HG03175 (cell line): ENCODE results near the gene SSX2B.
"Not testable (repeated sequence)": the region's sequence is repeated elsewhere in the genome, so short reads cannot be mapped to it uniquely, and the experiment has no call there.

Experiments
- ATAC-seq: cut with Tn5 transposase; IDR thresholded peaks from one replicate; pipeline ENCODE4 v1.9.1; 2021; ENCODE audit warnings: mild to moderate bottlenecking, moderate library complexity; ENCODE audit not compliant: unreplicated experiment

SSX2B gene

GRCh38 chrX:52750952-52751351, at the start of gene SSX2B:
TSS of gene SSX2B (plus strand) at chrX:52751252. CDS start at chrX:52752681, 1,429 bp downstream.
- not testable (repeated sequence) for ATAC-seq

GRCh38 chrX:52707078-52707477, 44.0 kb upstream of the SSX2B start, which contains the start of gene SSX2:
TSS of gene SSX2 (minus strand) at chrX:52707178. CDS start at chrX:52705749, 1,429 bp downstream.
- not testable (repeated sequence) for ATAC-seq

DNA sequence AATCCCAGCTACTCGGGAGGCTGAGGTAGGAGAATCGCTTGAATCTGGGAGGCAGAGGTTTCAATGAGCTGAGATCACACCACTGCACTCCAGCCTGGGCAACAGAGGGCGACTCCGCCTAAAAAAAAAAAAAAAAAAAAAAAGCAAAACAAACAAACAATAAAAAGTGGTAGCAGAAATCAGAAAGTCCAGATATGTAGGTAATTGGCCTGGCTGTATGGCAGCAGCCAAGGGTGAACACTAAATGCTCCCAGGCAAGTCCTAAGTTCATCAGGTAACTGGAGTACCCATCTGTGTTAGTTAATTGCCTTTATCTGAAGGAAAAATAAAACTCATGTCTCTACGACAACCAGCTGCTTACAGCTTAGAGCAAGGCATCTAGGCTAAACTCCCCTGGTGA, 14.9 kb downstream of the SSX2B start:
- ATAC-seq = not testable (repeated sequence)

GRCh38 chrX:52773504-52773903, 22.5 kb downstream of the SSX2B start:
- ATAC-seq = not testable (repeated sequence)

DNA sequence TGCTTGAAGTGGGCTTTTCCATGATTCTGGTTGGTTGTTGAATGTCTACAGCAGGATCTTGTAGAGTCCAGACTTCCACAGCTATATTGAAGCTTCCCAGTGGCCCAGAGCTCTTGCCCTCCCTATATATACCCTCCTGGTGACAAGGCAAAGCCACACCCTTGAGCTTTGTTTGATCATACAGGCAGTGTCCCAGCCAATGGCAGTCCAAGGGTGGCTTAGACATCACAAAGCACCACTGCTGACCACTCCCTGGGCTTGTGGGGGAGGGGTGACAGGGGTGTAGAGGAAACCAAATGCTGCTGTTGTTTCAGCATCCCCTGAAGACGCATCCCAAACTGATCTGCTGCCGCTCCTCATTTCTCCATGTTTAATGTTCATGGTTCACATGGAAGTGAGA, 46.3 kb downstream of the SSX2B start, which contains the start of gene SPANXN5:
Gene SPANXN5, minus strand, starts transcription at position 101 of the 400 bp plus-strand sequence. Its CDS starts 79 bp downstream, at position 22.
- ATAC-seq = not testable (repeated sequence)

- ATAC-seq = not testable (repeated sequence)
Measured at GRCh38 chrX:52804876-52805275, 53.8 kb downstream of the SSX2B start.
